Measurements from ENCODE around the gene KLF16.
A peak's percentile ranks its signal among the peaks of the same experiment; 100 is the strongest.

The KLF16 gene

GRCh38 chr19:1908364-1908678, 44.9 kb upstream of the KLF16 start:
- no peaks in the 10 kb centered on the region for H3K9me3 Mint-ChIP-seq
- no peak overlapping the region for H3K4me3 Mint-ChIP-seq
- H3K36me3 Mint-ChIP-seq (ENCODE audit: low read depth): peaks cover 8% of the 10 kb centered on the region
- H3K4me1 Mint-ChIP-seq: peaks cover 11% of the 10 kb centered on the region
- no peak overlapping the region for H3K27ac Mint-ChIP-seq
- no peak for TF ChIP-seq CTCF (IDR thresholded peaks at IDR 0.05; ENCODE audit: unreplicated experiment in 3 of 3)
- no peaks in the 10 kb centered on the region for H3K27me3 Mint-ChIP-seq (ENCODE audit: low read depth)

- Mint-ChIP-seq H3K4me1 (peaks cover 11% of the 10 kb centered on the region), H3K9me3 (no peaks in the 10 kb centered on the region), H3K27ac (peak overlapping the region in 1 of 3 experiments; percentile 19), H3K4me3 (no peak overlapping the region), H3K27me3 (ENCODE audit: low read depth) (no peaks in the 10 kb centered on the region), H3K36me3 (ENCODE audit: low read depth) (peaks cover 4% of the 10 kb centered on the region)
- TF ChIP-seq CTCF (IDR thresholded peaks at IDR 0.05; ENCODE audit: unreplicated experiment in 3 of 3): no peak
Measured at GRCh38 chr19:1907563-1908363, 44.4 kb upstream of the KLF16 start.

- Mint-ChIP-seq H3K36me3 (ENCODE audit: low read depth) (peaks cover 4% of the 10 kb centered on the region), H3K4me3 (peak overlapping the region; percentile 67 to 71 (median 67)), H3K9me3 (no peaks in the 10 kb centered on the region), H3K4me1 (peaks cover 11% of the 10 kb centered on the region), H3K27ac (no peak overlapping the region), H3K27me3 (ENCODE audit: low read depth) (no peaks in the 10 kb centered on the region)
- no peak for TF ChIP-seq CTCF (IDR thresholded peaks at IDR 0.05; ENCODE audit: unreplicated experiment in 3 of 3)
Measured at GRCh38 chr19:1906985-1907562, 43.7 kb upstream of the KLF16 start.

- Mint-ChIP-seq H3K4me3 (peak overlapping the region; percentile 95 to 97 (median 95)), H3K4me1 (peaks cover 11% of the 10 kb centered on the region), H3K9me3 (no peaks in the 10 kb centered on the region), H3K27ac (peak overlapping the region; percentile 90 to 99 (median 95)), H3K27me3 (ENCODE audit: low read depth) (no peaks in the 10 kb centered on the region), H3K36me3 (ENCODE audit: low read depth) (peaks cover 4% of the 10 kb centered on the region)
- no peak for TF ChIP-seq CTCF (IDR thresholded peaks at IDR 0.05; ENCODE audit: unreplicated experiment in 3 of 3)
Measured at GRCh38 chr19:1905863-1906375, 42.5 kb upstream of the KLF16 start.

GRCh38 chr19:1905110-1905862, 41.9 kb upstream of the KLF16 start, which contains the start of the genes ADAT3 and SCAMP4:
Gene ADAT3 (plus strand): TSS chr19:1905399. CDS start chr19:1912048, 6,649 bp downstream.
Gene SCAMP4 (plus strand): TSS chr19:1905399. CDS start chr19:1915020, 9,621 bp downstream.
- H3K27ac Mint-ChIP-seq: peak within 1 kb of the TSS; percentile 90 to 99 (median 99)
- peaks cover 11% of the 10 kb centered on the region for H3K4me1 Mint-ChIP-seq
- H3K27me3 Mint-ChIP-seq (ENCODE audit: low read depth): no peaks in the 10 kb centered on the region
- H3K36me3 Mint-ChIP-seq (ENCODE audit: low read depth): peaks cover 3% of the 10 kb centered on the region
- H3K4me3 Mint-ChIP-seq: peak within 1 kb of the TSS; percentile 95 to 97 (median 95)
- no peak for TF ChIP-seq CTCF (IDR thresholded peaks at IDR 0.05; ENCODE audit: unreplicated experiment in 3 of 3)
- no peaks in the 10 kb centered on the region for H3K9me3 Mint-ChIP-seq
